Measurements from ENCODE around the gene IRF2BP2.
A peak's percentile ranks its signal among the peaks of the same experiment; 100 is the strongest.

The IRF2BP2 gene

GRCh38 chr1:234610061-234610665, at the start of gene IRF2BP2:
TSS of gene IRF2BP2 (minus strand) at chr1:234610178. CDS start at chr1:234609494, 684 bp downstream.
- DNase-seq (ENCODE audit: low read depth in 2 of 2, low spot score in 1 of 2), result peak in 1 of 2 donors; percentile 69

- no peak for DNase-seq (ENCODE audit: low read depth in 2 of 2, low spot score in 1 of 2)
Observed at GRCh38 chr1:234659538-234659937, 49.6 kb upstream of the IRF2BP2 start.

GRCh38 chr1:234658138-234658537, 48.2 kb upstream of the IRF2BP2 start:
- DNase-seq (ENCODE audit: low read depth in 2 of 2, low spot score in 1 of 2), result no peak

- no peak for DNase-seq (ENCODE audit: low read depth in 2 of 2, low spot score in 1 of 2)
Observed at GRCh38 chr1:234656944-234657654, 47.1 kb upstream of the IRF2BP2 start.

- no peak for DNase-seq (ENCODE audit: low read depth in 2 of 2, low spot score in 1 of 2)
Observed at GRCh38 chr1:234656070-234656895, 46.3 kb upstream of the IRF2BP2 start.

- no peak for DNase-seq (ENCODE audit: low read depth in 2 of 2, low spot score in 1 of 2)
Observed at GRCh38 chr1:234655328-234656069, 45.5 kb upstream of the IRF2BP2 start.

- DNase-seq (ENCODE audit: low read depth in 2 of 2, low spot score in 1 of 2), result no peak
Observed at GRCh38 chr1:234654002-234654733, 44.2 kb upstream of the IRF2BP2 start.

GRCh38 chr1:234649432-234650081, 39.6 kb upstream of the IRF2BP2 start:
- DNase-seq (ENCODE audit: low read depth in 2 of 2, low spot score in 1 of 2), result no peak

GRCh38 chr1:234647758-234648157, 37.8 kb upstream of the IRF2BP2 start:
- DNase-seq (ENCODE audit: low read depth in 2 of 2, low spot score in 1 of 2), result no peak

- no peak for DNase-seq (ENCODE audit: low read depth in 2 of 2, low spot score in 1 of 2)
Observed at GRCh38 chr1:234647245-234647644, 37.3 kb upstream of the IRF2BP2 start.

- no peak for DNase-seq (ENCODE audit: low read depth in 2 of 2, low spot score in 1 of 2)
Observed at GRCh38 chr1:234645964-234646363, 36.0 kb upstream of the IRF2BP2 start.

- DNase-seq (ENCODE audit: low read depth in 2 of 2, low spot score in 1 of 2), result no peak
Observed at GRCh38 chr1:234645474-234645953, 35.5 kb upstream of the IRF2BP2 start.

- DNase-seq (ENCODE audit: low read depth in 2 of 2, low spot score in 1 of 2), result no peak
Observed at GRCh38 chr1:234644928-234645327, 35.0 kb upstream of the IRF2BP2 start.

- DNase-seq (ENCODE audit: low read depth in 2 of 2, low spot score in 1 of 2), result no peak
Observed at GRCh38 chr1:234643850-234644134, 33.8 kb upstream of the IRF2BP2 start.

- no peak for DNase-seq (ENCODE audit: low read depth in 2 of 2, low spot score in 1 of 2)
Observed at GRCh38 chr1:234643111-234643849, 33.3 kb upstream of the IRF2BP2 start.

GRCh38 chr1:234642428-234642827, 32.5 kb upstream of the IRF2BP2 start:
- no peak for DNase-seq (ENCODE audit: low read depth in 2 of 2, low spot score in 1 of 2)

- DNase-seq (ENCODE audit: low read depth in 2 of 2, low spot score in 1 of 2), result no peak
Observed at GRCh38 chr1:234639961-234640360, 30.0 kb upstream of the IRF2BP2 start.

GRCh38 chr1:234638832-234639799, 29.1 kb upstream of the IRF2BP2 start:
- no peak for DNase-seq (ENCODE audit: low read depth in 2 of 2, low spot score in 1 of 2)
